HG03159 (cell line): ENCODE results near the gene ZNF169.
"Not testable (repeated sequence)": the region's sequence is repeated elsewhere in the genome, so short reads cannot be mapped to it uniquely, and the experiment has no call there.

Experiments
- ATAC-seq: cut with Tn5 transposase; IDR thresholded peaks from one replicate; pipeline ENCODE4 v1.9.1; 2021; ENCODE audit warnings: mild to moderate bottlenecking, moderate library complexity; ENCODE audit not compliant: unreplicated experiment

ZNF169 gene

GRCh38 chr9:94286116-94286515 is 27.0 kb downstream of the ZNF169 start:
- ATAC-seq: no peak

GRCh38 chr9:94287877-94288513 is 28.9 kb downstream of the ZNF169 start:
- no peak for ATAC-seq

- ATAC-seq: no peak
Observed at GRCh38 chr9:94289691-94290090, 30.6 kb downstream of the ZNF169 start.

GRCh38 chr9:94298949-94299599 is 40.0 kb downstream of the ZNF169 start:
- no peak for ATAC-seq

GRCh38 chr9:94300470-94301301 is 41.6 kb downstream of the ZNF169 start:
- ATAC-seq: no peak

GRCh38 chr9:94301583-94301982 is 42.5 kb downstream of the ZNF169 start:
- no peak for ATAC-seq

GRCh38 chr9:94302426-94302825 is 43.3 kb downstream of the ZNF169 start:
- no peak for ATAC-seq

GRCh38 chr9:94303321-94303720 is 44.2 kb downstream of the ZNF169 start:
- no peak for ATAC-seq

GRCh38 chr9:94315034-94315984 is 56.2 kb downstream of the ZNF169 start:
- not testable (repeated sequence) for ATAC-seq

GRCh38 chr9:94316236-94316635 is 57.1 kb downstream of the ZNF169 start:
- peak; percentile 56 for ATAC-seq

GRCh38 chr9:94317949-94318657 is 59.0 kb downstream of the ZNF169 start:
- not testable (repeated sequence) for ATAC-seq

GRCh38 chr9:94322342-94322940 is 63.3 kb downstream of the ZNF169 start:
- ATAC-seq: not testable (repeated sequence)

- ATAC-seq: not testable (repeated sequence)
Observed at GRCh38 chr9:94323153-94323798, 64.2 kb downstream of the ZNF169 start.

GRCh38 chr9:94325583-94325982 is 66.5 kb downstream of the ZNF169 start:
- ATAC-seq: not testable (repeated sequence)

GRCh38 chr9:94328544-94328943 is 69.4 kb downstream of the ZNF169 start, which contains the start of gene NUTM2F:
Gene NUTM2F, minus strand, starts transcription at chr9:94328644. Its CDS starts 21 bp downstream, at chr9:94328623.
- ATAC-seq: not testable (repeated sequence)

GRCh38 chr9:94336445-94336844 is 77.3 kb downstream of the ZNF169 start:
- not testable (repeated sequence) for ATAC-seq

- not testable (repeated sequence) for ATAC-seq
Observed at GRCh38 chr9:94338723-94339122, 79.6 kb downstream of the ZNF169 start.

GRCh38 chr9:94339657-94340056 is 80.6 kb downstream of the ZNF169 start:
- not testable (repeated sequence) for ATAC-seq

GRCh38 chr9:94340750-94341149 is 81.7 kb downstream of the ZNF169 start:
- not testable (repeated sequence) for ATAC-seq
